HFFc6 (cell line): ENCODE results near the gene MAP1S. TPM values are rescaled to one million over a fixed set of nuclear protein-coding genes. Genes with fewer than 3 reads are reported as not detected.

Experiments
- DNase-seq: peaks from one replicate; pipeline ENCODE4 v3.0.0-alpha.2; 2018
- H3K27ac Mint-ChIP-seq: 2 replicates; pipeline ENCODE4 v1.8.0; 2020; ENCODE audit warnings: mild to moderate bottlenecking, mixed read lengths
- H3K27me3 Mint-ChIP-seq: 2 replicates; pipeline ENCODE4 v1.8.0; 2021; ENCODE audit warnings: mild to moderate bottlenecking, moderate library complexity, mixed read lengths; ENCODE audit not compliant: insufficient read depth
- H3K36me3 Mint-ChIP-seq: 2 replicates; pipeline ENCODE4 v1.8.0; 2021; ENCODE audit warnings: low read depth, mixed read lengths
- H3K4me1 Mint-ChIP-seq: 2 replicates; pipeline ENCODE4 v1.8.0; 2020; ENCODE audit warnings: low read depth, mixed read lengths
- H3K4me3 Mint-ChIP-seq: 2 replicates; pipeline ENCODE4 v1.8.0; 2020; ENCODE audit warnings: mild to moderate bottlenecking, moderate library complexity, mixed read lengths
- H3K9me3 Mint-ChIP-seq: 2 replicates; pipeline ENCODE4 v1.8.0; 2020; ENCODE audit warnings: mild to moderate bottlenecking, mixed read lengths
- total RNA-seq, 6 experiments: library from RNA; stranded (reverse); fragmentation: NEBNext Ultra II Directional; extraction: Animal tissue kit (Norgen Biotek cat#: 25700); gene quantifications; 2 replicates in 1 of 6; 3 replicates in 5 of 6; pipeline ENCODE4 v1.2.3, GENCODE V29; 2021
- TF ChIP-seq, protein P1 (sequence below): fragments of 200-600 bp; sonication (generic); IDR thresholded peaks from 2 replicates; pipeline ENCODE4 v1.5.0; 2021; ENCODE audit warnings: antibody characterized with exemption, mild to moderate bottlenecking

MAP1S gene
- total RNA-seq, 6 experiments from 2014 or later, result 56.0 to 77.9 (median 68.2) TPM

- peak overlapping the region; percentile 82; the same call in 1 of the 2 replicates for H3K27ac Mint-ChIP-seq
- DNase-seq, result no peak
- TF ChIP-seq, protein P1, sequence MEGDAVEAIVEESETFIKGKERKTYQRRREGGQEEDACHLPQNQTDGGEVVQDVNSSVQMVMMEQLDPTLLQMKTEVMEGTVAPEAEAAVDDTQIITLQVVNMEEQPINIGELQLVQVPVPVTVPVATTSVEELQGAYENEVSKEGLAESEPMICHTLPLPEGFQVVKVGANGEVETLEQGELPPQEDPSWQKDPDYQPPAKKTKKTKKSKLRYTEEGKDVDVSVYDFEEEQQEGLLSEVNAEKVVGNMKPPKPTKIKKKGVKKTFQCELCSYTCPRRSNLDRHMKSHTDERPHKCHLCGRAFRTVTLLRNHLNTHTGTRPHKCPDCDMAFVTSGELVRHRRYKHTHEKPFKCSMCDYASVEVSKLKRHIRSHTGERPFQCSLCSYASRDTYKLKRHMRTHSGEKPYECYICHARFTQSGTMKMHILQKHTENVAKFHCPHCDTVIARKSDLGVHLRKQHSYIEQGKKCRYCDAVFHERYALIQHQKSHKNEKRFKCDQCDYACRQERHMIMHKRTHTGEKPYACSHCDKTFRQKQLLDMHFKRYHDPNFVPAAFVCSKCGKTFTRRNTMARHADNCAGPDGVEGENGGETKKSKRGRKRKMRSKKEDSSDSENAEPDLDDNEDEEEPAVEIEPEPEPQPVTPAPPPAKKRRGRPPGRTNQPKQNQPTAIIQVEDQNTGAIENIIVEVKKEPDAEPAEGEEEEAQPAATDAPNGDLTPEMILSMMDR, result no peak
- H3K4me1 Mint-ChIP-seq, result peaks cover 41% of the 10 kb centered on the region
- no peaks in the 10 kb centered on the region; the same call in none of the 2 replicates for H3K27me3 Mint-ChIP-seq
- no peaks in the 10 kb centered on the region for H3K9me3 Mint-ChIP-seq
- peak overlapping the region; percentile 86 for H3K4me3 Mint-ChIP-seq
- peaks cover 4% of the 10 kb centered on the region; the same call in 1 of the 2 replicates for H3K36me3 Mint-ChIP-seq
Measured at GRCh38 chr19:17718550-17718946, 732 bp upstream of the MAP1S start.

DNA sequence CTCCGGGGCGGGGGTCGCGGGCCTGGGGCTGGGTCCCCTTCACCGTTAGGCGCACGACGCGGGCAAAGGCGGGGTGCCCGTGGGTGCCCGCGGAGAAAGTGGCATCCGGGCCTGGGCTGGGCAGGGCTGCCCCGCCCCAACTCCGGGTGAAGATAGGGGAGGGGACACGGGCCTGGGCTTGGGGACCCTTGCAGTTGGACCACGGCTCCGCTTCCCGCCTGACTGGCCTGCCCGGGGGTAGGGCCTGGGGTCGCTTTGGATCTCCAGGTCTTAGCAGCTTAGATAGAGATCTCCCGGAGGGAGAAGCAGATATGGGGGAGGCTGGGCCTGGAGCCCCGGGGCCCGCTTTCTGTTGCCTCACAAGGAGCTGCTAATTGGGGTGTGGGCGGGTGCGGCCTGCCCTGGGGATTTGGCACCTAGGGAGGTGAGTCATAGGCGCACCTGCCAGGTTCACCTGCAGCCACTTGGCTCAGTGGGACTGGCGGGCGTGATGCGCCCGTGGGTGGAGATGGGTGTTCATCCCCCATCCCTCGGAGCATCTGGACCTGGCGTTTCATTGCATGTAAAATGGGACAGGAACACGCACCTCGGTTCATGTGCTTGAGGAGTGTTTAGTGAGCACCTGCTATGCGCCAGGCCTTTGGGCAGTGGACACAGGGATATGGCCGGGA is 585 bp downstream of the MAP1S start:
- Mint-ChIP-seq H3K27ac (peak overlapping the region; percentile 63), H3K36me3 (peaks cover 4% of the 10 kb centered on the region; the same call in 1 of the 2 replicates), H3K4me1 (peaks cover 41% of the 10 kb centered on the region), H3K9me3 (no peaks in the 10 kb centered on the region), H3K27me3 (no peaks in the 10 kb centered on the region; the same call in none of the 2 replicates), H3K4me3 (peak overlapping the region; percentile 92)
- no peak for DNase-seq
- TF ChIP-seq, protein P1, result no peak

- H3K27me3 Mint-ChIP-seq, result no peaks in the 10 kb centered on the region; the same call in none of the 2 replicates
- peaks cover 41% of the 10 kb centered on the region for H3K4me1 Mint-ChIP-seq
- no peaks in the 10 kb centered on the region for H3K9me3 Mint-ChIP-seq
- H3K4me3 Mint-ChIP-seq, result peak overlapping the region; percentile 92
- H3K36me3 Mint-ChIP-seq, result peaks cover 8% of the 10 kb centered on the region; the same call in 1 of the 2 replicates
- DNase-seq, result no peak
- H3K27ac Mint-ChIP-seq, result peak overlapping the region; percentile 63
- TF ChIP-seq, protein P1, result no peak
Measured at GRCh38 chr19:17720440-17720839, 1.2 kb downstream of the MAP1S start.

DNA sequence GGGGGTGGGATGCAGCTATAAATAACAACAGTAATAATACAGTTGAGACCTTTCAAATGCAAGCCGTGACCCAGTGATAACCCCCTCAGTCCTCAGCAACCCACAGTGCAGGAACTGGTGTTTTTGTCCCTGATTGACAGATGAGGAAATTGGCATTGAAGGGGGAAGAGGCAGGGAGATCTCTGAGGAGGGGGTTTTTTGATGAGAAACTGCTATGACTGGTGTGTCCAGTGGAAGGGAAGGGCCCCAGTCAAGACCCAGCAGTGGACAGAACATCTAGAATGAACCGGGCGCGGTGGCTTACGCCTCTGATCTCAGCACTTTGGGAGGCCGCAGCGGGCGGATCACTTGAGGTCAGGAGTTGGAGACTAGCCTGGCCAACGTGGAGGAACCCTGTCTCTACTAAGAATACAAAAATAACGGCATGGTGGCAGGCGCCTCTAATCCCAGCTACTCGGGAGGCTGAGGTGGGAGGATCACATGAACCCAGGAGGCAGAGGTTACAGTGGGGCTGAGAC is 1.9 kb downstream of the MAP1S start:
- DNase-seq, result no peak
- Mint-ChIP-seq H3K36me3 (peaks cover 8% of the 10 kb centered on the region; the same call in 1 of the 2 replicates), H3K27ac (peak overlapping the region; percentile 67), H3K27me3 (no peaks in the 10 kb centered on the region; the same call in none of the 2 replicates), H3K9me3 (no peaks in the 10 kb centered on the region), H3K4me3 (peak overlapping the region; percentile 92), H3K4me1 (peaks cover 41% of the 10 kb centered on the region)
- TF ChIP-seq, protein P1, result no peak

GRCh38 chr19:17721821-17722220 is 2.5 kb downstream of the MAP1S start:
- Mint-ChIP-seq H3K27me3 (no peaks in the 10 kb centered on the region; the same call in none of the 2 replicates), H3K4me1 (peaks cover 40% of the 10 kb centered on the region), H3K4me3 (peak overlapping the region; percentile 92), H3K9me3 (no peaks in the 10 kb centered on the region), H3K36me3 (peaks cover 8% of the 10 kb centered on the region; the same call in 1 of the 2 replicates), H3K27ac (peak overlapping the region; percentile 67)
- peak; percentile 6 for DNase-seq
- TF ChIP-seq, protein P1, result no peak
